Measurements from ENCODE around the gene SMIM44.
"Not testable (repeated sequence)": the region's sequence is repeated elsewhere in the genome, so short reads cannot be mapped to it uniquely, and the experiment has no call there.

Gene SMIM44

DNA sequence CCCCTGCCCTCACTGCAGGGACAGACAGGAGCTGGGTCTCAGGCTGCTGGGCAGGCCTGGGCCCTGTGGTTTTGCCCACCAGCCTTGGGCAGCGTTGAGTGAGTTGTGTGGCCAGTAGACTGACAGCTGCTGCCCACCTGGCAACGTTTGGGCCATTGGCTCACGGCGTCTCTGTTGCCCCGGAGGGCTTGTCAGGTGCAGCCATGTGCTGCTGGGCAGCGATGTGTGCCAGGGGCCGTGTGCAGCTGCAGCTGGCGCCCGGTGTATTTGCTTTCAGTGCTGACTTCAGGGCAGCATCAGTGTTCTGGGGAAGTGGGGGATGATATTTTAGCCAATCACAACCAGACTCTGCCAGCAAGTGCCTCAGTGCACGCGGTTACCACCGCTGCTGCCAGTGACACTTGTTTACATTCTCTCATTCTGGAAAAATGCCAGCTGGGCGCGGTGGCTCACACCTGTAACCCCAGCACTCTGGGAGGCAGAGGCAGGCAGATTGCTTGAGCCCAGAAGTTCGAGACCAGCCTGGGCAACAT is 33.5 kb upstream of the SMIM44 start:
- peak; percentile 92 for DNase-seq

DNA sequence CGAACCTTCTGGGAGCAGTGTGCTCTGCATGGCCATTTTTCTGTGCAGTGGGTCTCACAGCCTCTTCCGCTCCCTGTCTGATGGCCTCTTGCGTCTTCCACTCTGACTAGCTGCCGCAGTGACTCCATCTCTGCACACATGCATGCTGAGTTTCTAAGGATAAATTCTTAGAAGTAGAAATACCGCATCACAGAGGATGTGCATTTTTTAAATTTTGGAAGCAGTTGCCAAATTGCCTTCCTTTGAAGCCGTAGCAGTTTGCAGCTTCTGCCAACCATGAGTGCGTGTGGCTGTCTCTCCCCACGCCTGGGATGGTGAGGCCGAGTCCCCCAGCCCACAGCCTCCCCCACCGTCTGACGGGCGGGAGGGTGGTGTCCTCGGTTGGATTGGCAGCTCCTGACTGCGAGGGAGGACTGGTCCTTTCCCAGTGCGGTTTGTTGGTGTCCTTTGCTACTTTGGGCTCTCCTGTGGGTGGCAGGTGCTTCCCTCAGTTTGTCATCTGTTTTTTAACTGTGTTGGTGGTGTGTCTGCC is 32.7 kb upstream of the SMIM44 start:
- no peak for DNase-seq

DNA sequence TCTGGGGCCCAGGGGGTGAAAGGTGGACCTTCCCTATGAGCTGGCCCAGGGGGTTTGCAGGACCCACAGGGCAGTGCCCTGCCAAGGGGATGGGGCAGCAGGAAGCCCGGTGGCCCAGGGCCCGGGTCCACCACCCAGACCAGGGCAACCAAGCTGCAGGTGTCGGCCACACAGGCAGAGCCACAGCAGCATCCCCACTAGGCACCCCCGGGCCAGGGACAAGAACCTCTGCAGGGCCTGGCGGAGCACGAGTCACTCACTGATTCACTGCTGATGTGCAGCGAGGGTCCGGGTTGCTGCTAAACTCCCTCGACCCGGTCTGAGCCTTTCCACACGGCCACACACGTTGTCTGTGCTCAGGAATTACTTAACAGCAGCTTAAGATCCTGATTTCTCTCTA is 31.7 kb upstream of the SMIM44 start:
- DNase-seq = no peak

DNA sequence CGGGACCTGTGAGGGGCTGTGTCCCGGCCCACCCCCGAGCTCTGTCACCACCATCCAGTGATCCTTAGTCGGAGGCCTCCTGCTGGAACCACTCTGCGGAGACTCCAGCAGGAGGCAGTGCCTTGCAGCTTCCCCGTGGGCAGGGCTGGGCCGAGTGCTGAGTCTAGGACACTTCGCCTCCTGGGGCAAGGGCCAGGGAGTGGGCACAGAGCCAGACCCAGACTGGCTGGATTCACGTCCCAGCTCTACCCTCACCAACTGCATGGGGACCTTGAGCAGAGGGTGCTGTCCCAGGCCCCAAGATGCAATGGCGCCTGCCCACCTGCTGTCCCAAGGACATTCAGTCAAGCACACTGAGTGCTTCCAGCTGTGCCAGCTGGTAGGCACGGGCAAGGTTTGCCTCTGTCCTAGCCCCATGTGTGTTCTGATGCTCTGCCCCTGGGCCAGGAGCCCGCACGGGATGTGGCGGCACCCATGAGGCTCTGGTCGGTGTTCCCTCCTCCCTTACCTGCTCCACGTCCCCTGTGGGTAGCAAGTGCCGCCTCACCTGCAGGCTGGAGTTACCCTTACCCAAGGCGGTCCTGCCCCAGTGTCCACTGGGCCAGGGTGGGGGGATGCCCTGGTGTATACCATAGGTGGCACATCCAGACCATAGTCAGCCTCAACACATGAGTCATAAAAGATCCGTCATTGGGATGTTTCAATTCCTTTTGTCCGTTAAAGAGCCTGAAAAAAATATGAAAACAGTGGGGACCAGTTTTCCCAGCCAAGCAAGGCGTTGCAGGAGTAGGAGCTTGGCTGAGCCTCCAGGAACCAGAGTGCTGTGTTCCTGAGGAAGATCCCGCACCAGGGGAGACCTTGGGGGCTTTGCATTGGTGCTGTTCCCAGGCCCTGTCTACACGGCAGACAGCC is 30.2 kb upstream of the SMIM44 start:
- DNase-seq = no peak

DNA sequence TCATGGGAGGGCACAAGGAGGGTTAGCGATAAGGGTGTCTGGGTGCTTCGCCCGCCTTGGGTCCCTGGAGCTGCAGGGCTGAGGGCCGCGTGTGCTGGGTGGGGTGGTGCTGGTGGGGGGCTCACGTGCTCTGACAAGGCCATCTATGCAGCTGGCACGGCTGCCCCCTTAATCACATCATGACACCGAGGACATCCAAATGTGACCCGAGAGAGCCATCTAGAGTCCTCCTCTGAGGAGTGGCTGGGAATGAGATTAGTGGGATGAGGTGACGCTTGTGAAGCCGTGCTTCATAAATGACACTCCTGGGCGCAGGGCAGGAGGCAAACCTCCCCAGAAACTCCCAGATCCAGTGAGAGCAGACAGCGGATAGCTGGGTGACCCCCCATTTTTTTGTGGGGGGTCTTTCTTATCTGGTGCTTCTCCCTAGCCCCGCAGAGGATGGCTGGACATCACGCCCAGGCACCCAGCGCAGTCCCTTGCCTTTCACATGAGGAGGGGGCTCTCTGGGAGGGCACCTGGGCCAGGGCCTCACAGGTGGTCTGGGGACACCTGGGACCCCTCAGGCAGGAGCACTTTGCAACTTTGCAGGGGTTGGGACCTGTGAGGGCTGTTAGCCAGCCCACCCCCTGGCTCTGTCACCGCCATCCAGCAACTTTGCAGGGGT is 29.5 kb upstream of the SMIM44 start:
- DNase-seq = no peak

DNA sequence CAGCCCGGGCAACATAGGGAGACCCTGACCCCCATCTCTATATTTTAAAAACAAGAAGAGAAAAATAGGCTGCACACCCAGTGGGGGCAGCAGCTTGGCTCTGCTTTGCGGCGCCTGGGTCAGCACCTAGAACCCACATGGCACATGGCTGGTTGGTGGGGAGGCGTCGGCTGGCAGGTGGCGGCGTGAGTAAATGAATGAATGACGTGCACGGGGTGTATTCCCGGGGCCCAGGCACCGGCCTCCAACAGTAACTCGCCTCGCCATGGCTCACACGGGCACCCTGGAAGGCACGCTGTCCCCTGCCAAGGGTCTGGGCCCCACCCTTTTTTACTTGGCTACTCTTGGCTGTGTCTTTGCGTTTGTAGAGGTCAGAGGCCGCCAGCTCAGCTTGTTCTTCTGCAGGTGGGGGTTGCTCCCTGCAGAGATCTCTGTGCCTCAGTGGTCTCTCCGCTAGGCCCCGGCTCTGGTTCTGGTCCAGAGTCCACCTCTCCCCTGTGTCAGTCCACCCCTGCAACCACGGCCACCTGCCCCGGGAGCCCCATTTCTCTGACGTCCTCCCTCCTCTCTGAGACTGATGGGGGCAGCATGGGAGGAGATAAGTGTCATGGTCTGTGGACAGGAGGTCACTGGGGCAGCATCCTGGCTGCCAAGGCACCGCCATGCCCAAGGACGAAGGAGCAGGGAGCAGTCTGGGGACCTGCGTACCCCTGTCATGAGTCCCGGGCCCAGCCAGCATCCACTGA is 28.4 kb upstream of the SMIM44 start:
- no peak for DNase-seq

DNA sequence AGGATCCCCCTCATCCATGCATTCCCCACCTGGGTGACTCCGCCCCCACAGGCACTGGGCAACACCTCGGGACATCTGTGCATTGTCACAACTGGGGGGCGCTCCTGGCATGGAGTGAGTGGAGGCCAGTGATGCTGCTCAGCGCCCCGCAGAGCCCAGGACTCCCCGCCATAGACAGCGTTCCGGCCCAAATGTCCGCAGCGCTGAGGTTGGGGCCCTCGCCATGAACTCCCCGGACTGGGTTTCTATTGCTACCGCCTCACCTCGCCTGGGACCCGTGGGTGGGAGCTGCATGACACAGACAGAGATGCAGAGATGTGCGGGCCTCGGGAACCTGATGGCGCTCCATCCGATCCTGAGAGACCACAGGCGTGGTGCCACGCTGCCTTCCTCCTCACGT is 27.5 kb upstream of the SMIM44 start:
- no peak for DNase-seq

DNA sequence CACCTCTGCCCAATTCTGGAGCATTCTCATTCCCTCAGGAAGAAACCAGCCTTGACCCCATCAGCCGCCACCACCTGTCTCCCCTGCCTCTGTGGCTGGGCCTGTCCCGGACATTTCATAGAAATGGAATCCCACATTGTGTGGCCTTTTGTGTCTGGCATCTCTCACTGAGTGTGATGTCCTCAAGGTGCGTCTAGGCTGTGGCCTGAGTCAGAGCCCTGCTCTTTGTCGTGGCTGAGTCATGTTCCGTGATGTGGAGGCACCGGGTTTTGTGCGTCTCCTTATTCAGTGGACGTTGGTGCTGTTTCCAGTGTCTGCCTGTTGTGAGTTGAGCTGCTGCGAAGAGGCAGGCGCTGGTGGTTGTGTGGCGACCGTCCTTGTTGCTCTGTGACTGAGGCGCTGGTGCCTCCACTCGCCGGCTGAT is 26.3 kb upstream of the SMIM44 start:
- no peak for DNase-seq

DNA sequence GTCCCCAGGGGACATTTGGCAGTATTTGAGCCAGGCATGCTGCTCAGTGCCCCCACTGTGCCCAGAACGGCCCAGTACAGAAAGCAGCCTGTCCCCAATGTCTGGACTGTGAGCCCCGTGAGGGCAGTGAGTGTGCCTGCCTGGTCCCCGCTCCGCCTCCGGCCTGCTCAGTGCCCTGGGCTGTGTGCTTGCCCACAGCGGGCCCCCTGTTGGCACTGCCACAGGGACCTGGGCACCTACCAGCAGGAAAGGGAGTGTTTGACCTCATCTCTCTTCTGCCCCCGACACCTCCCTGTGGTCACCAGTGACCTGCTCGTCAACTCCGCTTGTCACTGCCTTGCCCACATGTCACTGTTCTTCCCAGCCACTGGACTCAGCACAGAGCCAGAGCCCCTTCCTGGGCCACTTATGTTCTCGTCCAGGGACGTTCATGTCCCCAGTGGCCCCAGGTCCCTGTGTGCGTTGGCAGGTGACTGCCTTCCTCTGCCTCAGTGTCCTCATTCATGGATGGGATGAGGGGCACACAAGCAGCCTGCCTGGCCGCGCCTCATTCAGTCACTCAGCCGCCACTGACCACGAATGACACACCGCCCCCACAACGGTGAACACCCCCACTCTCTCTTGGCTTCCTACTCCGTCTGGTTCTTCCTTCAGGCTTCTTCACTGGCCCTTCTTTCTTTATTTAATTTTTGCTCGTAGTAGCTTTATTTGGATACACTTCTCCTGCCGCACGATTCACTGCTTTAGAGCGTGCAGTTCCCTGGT is 25.7 kb upstream of the SMIM44 start:
- no peak for DNase-seq

DNA sequence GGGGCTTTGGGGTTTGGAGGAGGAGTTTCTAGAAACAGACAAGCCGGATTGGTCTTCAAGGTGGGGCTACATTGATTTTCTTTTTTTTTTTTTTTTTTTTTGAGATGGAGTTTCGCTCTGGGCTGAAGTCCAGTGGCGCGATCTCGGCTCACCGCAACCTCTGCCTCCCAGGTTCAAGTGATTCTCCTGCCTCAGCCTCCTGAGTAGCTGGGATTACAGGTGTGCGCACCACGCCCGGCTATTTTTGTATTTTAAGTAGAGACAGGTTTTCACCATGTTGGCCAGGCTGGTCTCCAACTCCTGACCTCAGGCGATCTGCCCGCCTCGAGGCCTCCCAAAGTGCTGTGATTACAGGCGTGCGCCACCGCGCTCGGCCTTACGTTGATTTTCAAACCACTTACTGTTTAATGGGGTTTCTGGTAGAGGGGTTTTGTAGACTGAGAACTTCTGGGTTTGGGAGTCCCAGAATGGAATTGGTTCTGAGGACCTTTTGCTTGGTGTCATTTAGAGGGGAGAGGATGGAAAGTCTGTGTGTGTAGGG is 24.9 kb upstream of the SMIM44 start:
- DNase-seq = not testable (repeated sequence)

DNA sequence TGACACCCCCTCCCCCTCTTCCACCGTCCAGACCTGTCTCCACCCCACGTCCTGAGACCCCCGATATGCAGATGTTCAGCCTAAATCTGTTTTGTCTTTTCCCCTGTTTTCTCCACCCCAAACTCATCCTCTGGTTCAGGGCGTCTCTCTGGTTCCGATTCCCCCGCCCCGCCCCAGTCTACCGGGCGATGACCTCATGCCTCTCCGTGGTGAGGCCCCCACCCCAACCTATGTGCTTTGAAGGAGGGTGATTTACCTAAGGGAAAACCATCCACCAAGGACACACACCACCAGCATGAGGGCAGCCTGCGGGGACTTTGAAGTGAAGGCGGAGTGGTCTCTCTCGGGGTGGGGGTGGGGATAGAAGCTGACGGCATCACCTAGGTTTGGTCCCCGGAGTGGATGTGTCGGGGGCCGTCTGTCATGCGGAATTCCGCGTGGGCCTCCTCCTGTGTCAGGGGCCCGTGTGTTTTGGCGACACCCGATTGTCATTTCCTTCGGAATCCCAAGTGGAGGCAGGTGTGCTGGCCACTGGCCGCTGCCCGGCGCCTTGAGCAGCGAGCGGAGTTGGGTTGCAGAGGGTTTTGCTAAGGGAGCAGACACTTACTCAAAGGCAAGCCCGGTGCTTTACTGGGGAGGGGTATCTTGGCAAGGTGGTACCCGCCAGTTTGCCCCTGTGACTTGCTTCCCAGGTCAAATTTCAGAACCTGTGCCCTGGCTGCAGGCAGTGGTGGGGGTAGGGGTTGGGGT is 24.3 kb upstream of the SMIM44 start:
- no peak for DNase-seq

DNA sequence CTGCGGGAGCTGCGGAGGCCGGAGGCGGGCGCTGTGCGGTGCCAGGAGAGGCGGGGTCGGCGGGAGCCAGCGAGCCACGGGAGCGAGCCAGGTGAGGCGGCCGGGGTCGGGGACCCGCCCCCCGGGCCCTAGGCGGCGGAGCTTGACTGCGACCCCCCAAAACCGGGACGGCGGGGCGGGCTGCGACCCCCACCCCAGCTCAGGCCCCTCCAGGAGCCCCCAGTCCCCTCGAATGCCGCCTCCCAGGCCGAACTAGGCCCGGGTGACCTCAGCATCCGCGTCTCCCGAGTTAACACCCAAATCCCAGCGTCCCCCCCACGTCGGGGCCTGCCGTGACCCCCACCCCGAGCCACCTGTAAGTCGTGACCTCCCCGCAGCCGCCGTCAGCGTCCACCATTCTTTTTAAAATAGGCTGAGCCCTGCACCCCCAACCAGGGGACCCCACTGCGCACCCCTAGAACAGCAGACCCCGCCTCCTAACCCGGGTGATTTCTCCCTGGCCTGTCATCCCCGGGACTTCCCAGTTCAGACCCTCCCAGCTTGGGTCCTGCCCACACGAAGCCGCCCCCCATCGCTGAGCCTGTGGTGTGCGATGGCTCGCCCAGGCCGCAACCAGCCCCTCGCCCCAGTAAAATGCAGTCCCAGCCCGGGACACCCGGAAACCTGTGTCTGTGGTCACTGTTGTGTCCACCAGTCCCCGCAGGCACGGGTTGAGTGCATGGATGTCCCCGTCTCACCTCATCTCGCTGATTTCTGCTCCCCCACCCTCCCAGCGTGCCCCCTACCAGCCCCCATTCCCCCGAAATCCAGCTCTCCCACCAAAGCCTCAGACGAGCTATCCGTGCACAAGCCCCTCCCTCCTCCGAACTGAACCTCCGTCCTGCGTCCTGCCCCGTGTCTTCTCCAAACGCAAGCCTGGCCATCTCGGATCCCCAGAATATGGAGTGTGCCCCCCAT is 23.4 kb upstream of the SMIM44 start:
- DNase-seq = no peak

DNA sequence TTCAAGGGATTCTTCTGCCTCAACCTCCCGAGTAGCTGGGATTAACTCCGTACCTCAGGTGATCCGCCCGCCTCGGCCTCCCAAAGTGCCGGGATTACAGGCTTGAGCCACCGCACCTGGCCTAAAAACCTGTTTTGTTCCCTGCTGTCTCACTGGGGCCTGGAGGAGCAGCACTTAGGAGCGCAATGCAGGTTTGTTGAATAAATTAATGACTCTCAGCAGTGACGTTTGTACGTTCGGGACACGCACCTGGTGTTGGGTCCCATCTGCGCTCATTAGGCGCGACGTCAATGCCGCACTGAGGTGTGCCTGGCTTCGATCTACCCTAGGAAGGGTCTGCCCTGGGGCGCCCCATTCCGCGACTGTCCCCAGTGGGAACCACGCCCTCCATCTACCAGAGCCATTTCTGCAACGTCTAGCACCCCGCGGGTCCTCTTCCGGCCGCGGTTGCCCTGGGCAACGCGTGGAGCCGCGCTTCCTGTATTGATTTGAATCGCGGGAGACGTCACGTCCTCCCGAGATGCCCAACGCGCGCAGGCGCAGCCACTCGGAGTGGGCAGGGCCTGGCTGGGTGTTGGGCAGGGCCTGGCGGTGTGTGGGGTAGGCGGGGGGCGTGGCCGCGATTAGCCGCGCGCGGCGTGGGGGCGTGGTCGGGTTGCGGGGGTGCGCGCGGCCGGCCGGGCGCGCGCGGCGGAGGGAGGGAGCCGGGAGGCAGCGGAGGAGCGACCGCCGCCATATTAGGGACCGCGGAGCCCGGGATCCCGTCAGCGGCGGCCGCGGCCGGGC is 22.6 kb upstream of the SMIM44 start, which contains the start of gene FZR1:
Gene FZR1, plus strand, starts transcription at position 714 of the 786 bp plus-strand sequence. CDS start 16,679 bp downstream, outside the sequence.
- DNase-seq = peak; percentile 99

DNA sequence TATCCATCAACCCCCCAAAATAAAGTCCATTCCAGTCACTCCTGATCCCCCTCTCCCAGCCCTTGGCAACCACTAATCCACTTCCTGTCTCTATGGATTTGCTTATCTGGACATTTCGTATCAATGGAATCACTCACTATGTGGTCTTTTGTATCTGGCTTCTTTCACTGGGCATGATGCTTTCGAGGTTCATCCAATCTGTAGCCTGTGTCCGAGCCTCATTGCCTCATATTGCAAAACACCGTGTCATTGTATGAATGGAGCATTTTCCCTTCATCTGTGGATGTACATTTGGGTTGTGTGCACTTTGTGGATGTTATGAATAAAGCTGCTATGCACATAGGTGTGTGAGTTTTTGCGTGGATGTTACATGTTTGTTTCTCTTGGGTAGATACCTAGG is 21.5 kb upstream of the SMIM44 start:
- no peak for DNase-seq

DNA sequence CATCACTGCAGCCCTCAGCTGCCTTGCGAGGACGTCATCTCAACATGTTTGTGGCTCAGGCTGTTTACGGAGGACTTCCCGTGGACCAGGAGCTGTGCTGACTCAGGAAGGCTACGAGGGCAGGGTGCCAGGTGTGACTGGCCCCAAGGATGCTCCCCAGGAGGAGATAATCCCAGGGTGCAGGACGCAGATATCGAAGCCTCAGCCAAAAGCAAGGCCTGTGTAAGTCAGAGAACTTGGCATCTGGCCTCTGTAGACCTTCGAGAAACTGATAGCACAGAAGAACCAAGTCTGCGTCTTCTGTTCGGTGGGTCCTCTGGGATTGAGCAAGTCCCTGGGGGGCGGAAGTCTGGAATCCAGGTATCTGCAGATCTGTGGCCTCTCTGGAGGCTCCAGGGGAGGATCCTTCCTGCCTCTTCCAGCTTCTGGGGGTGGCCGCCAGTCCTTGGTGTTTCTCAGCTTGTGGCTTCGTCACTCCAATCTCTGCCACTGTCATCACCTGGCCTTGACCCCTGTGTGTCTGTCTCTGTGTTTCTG is 19.9 kb upstream of the SMIM44 start:
- DNase-seq = no peak

DNA sequence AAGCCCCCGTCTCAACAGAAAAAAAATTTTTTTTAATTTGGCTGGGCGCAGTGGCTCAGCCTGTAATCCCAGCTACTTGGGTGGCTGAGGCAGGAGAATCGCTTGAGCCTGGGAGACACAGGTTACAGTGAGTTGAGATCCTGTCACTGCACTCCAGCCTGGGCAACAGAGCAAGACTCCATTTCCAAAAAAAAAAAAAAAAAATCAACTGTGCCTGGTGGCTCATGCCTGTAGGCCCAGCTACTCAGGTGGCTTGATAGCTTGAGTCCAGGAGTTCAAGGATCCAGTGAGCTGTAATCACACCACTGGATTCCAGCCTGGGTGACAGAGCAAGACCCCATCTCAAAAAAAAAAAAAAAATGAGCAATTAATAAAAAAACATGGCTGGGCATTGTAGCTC is 18.5 kb upstream of the SMIM44 start:
- no peak for DNase-seq

DNA sequence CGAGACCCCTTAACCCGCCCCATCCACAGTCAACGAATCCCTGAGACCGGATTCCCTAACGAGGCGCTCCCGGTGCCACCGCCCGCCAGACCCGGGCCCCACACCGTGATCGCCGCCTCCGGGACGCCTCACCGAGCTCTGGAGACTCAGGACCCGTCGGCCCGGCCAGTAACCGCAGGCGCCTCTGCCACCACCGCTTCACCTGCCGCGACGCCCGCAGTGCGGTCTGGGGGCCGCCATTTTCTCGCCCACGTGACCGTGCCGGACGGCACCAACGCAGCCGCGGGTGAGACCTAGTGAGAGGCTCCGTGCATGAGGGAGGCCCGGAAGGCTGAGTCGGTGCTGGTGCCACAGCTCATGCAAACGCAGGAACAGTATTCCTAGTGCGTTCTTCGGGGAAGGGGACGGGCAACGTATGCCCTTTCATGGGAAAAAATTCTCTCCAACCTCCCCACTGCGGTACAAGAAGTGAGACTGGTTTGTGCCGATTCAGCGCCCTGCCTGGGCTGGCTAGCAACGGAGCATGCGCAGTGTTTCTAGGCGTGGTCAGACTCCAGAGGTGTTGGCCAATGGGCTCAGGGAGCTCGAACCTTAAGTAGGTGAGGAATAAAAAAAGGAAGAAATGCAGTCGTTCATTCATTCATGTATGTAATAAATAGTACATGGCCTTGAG is 17.3 kb upstream of the SMIM44 start, which contains the start of gene DOHH:
Gene DOHH, minus strand, starts transcription at position 246 of the 673 bp plus-strand sequence. CDS start 3,860 bp downstream, outside the sequence.
- peak; percentile 97 for DNase-seq
